ENCODE measurements around the gene SERTAD4. TPM values are rescaled to one million over a fixed set of nuclear protein-coding genes. Genes with fewer than 3 reads are reported as not detected.

The SERTAD4 gene
- total and polyA plus RNA-seq, 10 of the 15 experiments (the other 5 are each of a cell fraction or from before 2014, with no cell fraction given) = not detected

GRCh38 chr1:210218047-210218446 lies 14.5 kb upstream of the SERTAD4 start:
- no peak overlapping the region for H3K4me2 ChIP-seq (ENCODE audit: control insufficient read depth, insufficient read depth)
- H3K79me2 ChIP-seq (ENCODE audit: control insufficient read depth, insufficient read depth, low read length) = no peaks in the 10 kb centered on the region
- TF ChIP-seq CEBPB (IDR thresholded peaks at IDR 0.05; ENCODE audit: borderline replicate concordance in 1 of 2, low read depth in 2 of 2, low read length in 2 of 2) = no peak
- no peak for TF ChIP-seq STAT1 (conservative IDR thresholded peaks at IDR 0.05)
- TF ChIP-seq MLLT1 (IDR thresholded peaks at IDR 0.05) = no peak
- no peak for TF ChIP-seq ESRRA (IDR thresholded peaks at IDR 0.05; ENCODE audit: low read length)
- TF ChIP-seq RBBP5 (conservative IDR thresholded peaks at IDR 0.05) = no peak
- no peak for TF ChIP-seq IRF3 (IDR thresholded peaks at IDR 0.05)
- TF ChIP-seq TCF3 (IDR thresholded peaks at IDR 0.05; ENCODE audit: borderline replicate concordance, insufficient read depth, low read depth, low read length) = no peak
- no peak for TF ChIP-seq CBFB (IDR thresholded peaks at IDR 0.05; ENCODE audit: low read depth)
- no peak for TF ChIP-seq ZBED1 (IDR thresholded peaks at IDR 0.05; ENCODE audit: borderline replicate concordance)
- no peak for TF ChIP-seq ZNF274 (IDR thresholded peaks at IDR 0.05; ENCODE audit: insufficient read depth, insufficient read length)
- H3K36me3 ChIP-seq (ENCODE audit: control insufficient read depth in 2 of 2, insufficient read depth in 2 of 2, low read length in 1 of 2) = no peaks in the 10 kb centered on the region
- no peaks in the 10 kb centered on the region for H4K20me1 ChIP-seq (ENCODE audit: control insufficient read depth, insufficient read depth)
- H3K9ac ChIP-seq (ENCODE audit: control insufficient read depth, insufficient read depth, low read length) = no peak overlapping the region
- in situ Hi-C loops (cut with MboI) (no loop called here), intact Hi-C loops (cut with micrococcal nuclease; ENCODE audit: unreplicated experiment) (no loop called here)
- no peak overlapping the region for H2AFZ ChIP-seq (ENCODE audit: control insufficient read depth, low read depth, low read length)
- RAD21 ChIA-PET (ENCODE audit: unreplicated experiment) = no interaction called here
- POLR2A ChIA-PET = no interaction called here
- ATAC-seq (no peak), FAIRE-seq (no peak), DNase-seq (ENCODE audit: low read depth, low spot score) (no peak)
- BruUV-seq (replicated peaks) = no TSS peak
- CTCF ChIA-PET = no interaction called here
- no peaks in the 10 kb centered on the region for H3K4me1 ChIP-seq (ENCODE audit: control insufficient read depth, insufficient read depth, low read length)
- H3K27me3 ChIP-seq (replicated peaks in 1 of 2; ENCODE audit: control insufficient read depth in 2 of 2, insufficient read depth in 2 of 2, low read length in 1 of 2) = no peaks in the 10 kb centered on the region
- no peak overlapping the region for H3K27ac ChIP-seq (ENCODE audit: control insufficient read depth, insufficient read depth)
- no peak overlapping the region for H3K4me3 ChIP-seq
- no peaks in the 10 kb centered on the region for H3K9me3 ChIP-seq (replicated peaks; ENCODE audit: control insufficient read depth, insufficient read depth, low read length)
- 4% methylated on average over 4 of the region's 4 CpGs for WGBS (ENCODE audit: insufficient coverage, insufficient replicate concordance, low lambda C conversion rate, missing lambda C conversion rate)
- SMC1A ChIA-PET (ENCODE audit: uncharacterized antibody, unreplicated experiment) = no interaction called here
